DMS 273 treated with DMSO at 0.1 percent for 48 hours (cell line): ENCODE data around the gene EFNB1.
"Not testable (repeated sequence)": the region's sequence is repeated elsewhere in the genome, so short reads cannot be mapped to it uniquely, and the experiment has no call there.

Experiments
- DNase-seq: peaks from one replicate; lab custom pipeline; 2025; lab: John Stamatoyannopoulos, UW

Gene EFNB1

DNA sequence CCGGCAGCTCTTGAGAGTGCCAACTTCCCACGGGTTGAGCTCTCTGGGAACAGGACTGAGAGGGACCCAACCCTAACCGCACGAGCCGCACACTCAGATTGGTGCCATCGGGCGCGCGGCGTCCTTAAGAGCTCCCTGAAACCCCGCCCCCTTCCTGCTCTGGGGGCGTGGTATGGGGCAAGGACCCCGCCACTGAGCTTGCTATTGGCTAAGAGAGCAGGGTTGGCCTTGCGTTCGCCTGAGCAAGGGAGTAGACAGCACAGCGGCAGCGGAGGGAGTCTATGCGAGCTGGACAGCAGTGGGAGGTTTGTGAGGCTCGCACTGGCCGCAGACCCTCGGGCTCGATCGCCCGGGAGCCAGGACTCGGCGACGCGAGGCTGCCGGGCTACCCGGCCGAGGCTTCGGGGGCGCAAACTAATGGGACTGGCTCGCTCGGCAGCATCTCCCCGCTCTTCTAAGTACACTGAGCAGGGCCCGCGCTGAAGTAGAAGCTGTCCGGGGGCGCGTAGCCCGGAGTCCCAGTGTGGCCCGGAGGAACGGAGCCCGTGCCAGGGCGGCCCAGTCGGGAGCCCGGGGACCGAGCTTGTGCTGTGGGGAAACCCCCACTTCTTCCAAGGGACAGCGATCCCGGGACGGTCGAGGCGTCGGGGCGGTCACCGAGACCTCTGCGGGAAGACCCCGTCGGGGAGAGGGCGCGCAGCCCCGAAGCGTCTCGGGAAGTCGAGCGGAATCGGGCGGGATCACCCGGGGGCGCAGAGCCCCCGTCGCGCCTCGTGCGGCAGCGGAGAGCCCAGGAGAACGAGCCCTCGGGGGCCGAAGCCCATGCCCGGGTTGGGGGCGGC lies at the start of gene EFNB1:
EFNB1 (plus strand) TSS at position 282 of the 842 bp plus-strand sequence. CDS start 756 bp downstream, outside the sequence.
- DNase-seq = peak; percentile 87

DNA sequence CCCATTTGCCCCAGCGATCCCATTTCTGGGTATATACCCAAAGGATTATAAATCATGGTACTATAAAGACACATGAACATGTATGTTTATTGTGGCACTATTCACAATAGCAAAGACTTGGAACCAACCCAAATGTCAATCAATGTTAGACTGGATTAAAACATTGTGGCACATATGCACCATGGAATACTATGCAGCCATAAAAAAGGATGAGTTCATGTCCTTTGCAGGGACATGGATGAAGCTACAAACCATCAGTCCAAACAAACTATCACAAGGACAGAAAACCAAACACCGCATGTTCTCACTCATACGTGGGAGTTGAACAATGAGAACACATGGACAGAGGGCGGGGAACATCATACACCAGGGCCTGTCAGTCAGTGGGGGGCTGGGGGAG lies 47.5 kb upstream of the EFNB1 start:
- DNase-seq = not testable (repeated sequence)

DNA sequence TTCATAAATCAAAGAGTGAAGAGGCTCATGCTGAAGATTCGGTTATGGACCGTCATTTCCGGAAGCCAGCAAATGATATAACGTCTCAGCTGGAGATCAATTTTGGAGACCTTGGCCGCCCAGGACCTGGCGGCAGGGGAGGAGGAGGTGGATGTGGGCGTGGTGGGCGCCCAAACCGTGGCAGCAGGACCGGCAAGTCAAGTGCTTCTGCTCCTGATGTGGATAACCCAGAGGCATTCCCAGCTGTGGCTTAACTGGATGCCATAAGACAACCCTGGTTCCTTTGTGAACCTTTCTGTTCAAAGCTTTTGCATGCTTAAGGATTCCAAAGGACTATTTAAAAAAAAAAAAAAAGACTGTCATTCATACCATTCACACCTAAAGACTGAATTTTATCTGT lies 44.0 kb upstream of the EFNB1 start:
- DNase-seq = no peak

DNA sequence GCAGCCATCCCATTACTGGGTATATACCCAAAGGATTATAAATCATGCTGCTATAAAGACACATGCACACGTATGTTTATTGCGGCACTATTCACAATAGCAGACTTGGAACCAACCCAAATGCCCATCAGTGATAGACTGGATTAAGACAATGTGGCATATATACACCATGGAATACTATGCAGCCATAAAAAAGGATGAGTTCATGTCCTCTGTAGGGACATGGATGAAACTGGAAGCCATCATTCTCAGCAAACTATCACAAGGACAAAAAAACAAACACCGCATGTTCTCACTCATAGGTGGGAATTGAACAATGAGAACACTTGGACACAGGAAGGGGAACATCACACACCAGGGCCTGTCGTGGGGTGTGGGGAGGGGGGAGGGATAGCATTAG lies 42.2 kb upstream of the EFNB1 start:
- DNase-seq = not testable (repeated sequence)

DNA sequence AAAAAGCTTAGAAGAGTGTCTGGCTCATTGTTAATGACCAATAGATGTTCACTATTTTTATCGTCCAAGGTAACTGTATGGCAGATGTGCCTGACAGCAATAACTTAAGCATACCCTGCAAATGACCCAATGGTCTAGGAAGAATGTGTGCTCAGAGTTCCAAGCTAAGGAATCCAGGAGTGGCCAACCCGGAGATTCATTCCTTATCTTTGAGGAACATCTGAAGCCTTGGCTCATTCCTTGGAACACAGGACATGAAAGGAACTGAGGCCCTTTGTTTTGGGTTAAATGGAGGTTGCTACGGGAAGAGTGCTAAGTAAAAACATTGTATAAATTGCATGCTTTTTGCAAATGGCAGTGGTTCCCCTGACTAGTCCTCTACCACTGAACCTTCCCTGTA lies 38.9 kb upstream of the EFNB1 start:
- no peak for DNase-seq

DNA sequence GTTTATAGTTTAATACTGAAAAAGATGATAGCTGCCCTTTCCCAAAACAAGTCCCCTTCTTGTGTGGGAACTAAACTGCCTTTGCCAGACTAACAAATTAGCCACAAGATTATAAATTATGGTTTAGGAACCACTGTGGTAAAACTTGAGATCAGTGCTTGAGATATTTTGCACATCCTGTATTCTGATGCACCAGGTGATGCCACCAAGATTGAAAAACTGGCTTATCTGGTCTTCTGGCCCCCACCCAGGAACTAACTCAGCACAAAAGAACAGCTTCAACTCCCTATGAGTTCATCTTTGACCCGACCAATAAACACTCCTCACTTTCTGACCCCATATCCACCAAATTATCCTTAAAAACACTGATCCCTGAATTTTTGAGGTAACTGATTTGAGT lies 36.7 kb upstream of the EFNB1 start:
- no peak for DNase-seq

DNA sequence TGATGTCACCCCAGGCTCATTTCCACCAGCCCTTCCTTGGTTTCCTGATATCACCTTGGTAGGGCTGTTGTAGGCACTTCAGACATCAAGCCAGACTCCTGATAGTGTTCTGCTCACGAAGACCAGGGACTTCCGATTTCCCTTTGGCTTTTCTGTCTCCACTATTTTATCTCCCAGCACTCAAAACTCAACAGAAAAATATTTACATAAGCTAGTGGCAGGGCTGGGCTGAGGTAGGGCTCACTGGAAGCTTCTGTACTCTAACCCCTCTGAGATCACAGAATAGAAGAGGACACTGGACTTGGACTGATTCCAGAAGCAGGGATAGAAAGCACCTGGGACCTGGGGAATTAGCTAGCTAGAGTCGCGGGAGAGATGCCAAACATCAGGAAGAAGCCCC lies 34.4 kb upstream of the EFNB1 start:
- DNase-seq = no peak

DNA sequence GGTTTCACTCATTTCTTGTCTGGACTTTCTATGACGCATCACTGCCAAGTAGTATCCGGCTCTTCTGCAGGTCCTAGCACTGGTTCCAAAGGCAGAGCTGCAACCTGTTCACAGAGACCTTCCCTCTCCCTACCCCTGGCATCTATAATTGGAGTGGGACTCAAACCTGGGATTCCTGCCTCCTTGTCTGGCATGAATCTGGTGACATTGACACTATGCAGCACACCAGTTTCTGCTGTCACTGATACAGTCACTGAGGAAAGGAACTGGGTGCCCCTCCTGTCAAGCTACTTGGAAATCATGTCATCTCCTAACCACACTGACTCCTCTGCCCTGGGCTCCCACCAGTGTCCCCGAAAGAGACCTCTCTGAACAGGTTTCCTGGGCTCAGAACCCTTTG lies 33.1 kb upstream of the EFNB1 start:
- DNase-seq = no peak

DNA sequence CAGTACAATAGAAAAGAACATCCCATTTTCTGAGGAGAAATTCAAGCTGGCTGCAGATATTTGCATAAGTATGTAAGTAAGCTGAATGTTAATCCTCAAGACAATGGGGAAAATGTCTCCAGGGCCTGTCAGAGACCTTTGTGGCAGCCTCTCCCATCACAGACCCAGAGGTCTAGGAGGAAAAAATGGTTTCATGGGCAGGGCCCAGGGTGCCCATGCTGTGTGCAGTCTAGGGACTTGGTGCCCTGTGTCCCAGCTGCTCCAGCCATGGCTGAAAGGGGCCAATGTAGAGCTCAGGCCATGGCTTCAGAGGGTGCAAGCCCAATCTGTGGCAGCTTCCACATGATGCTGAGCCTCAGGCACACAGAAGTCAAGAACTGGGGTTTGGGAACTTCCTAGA lies 30.4 kb upstream of the EFNB1 start:
- DNase-seq = not testable (repeated sequence)

DNA sequence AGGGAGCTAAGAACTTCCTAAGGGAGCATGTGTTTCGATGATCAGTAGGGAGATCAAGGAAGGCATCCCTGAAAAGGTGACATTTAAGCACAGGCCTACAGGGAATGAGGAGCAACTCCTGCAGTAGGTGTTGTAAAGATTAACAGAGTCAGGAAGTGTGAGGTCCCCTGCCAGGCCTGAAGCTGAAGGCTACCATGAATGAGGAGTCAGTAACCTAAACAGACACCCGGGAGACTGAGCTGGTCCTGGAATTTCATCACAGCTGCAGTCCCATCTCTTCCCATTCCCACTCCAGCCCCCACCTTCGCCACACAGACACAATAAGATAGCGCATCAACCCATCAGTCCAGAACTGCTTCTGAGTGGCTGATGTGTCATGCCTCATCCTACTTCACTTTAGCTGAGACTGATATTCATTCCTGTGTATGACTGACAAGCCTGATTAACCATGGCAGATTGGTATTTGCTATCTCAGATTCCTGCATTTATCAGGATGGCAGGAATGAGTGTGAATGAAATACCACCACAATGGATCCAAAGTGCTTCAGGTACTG lies 27.0 kb upstream of the EFNB1 start:
- DNase-seq = no peak

DNA sequence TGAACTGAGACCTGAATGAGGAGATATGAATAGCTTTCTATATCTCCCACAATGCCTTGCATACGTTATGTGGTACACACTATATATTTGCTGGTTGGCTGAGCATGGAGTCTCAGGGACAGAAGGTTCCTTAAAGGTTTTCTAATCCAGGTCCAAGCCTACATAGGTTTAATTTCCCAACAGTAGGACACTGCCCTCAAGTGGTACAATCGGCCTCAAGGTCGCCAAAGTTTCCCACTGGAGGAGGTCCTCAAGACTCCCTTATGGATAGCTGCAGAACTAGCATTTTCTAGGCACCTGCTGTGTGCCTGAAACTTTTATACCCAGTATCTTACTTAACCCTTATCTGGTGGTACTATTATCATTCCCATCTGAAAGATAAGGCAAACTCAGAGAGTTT lies 21.0 kb upstream of the EFNB1 start:
- no peak for DNase-seq

DNA sequence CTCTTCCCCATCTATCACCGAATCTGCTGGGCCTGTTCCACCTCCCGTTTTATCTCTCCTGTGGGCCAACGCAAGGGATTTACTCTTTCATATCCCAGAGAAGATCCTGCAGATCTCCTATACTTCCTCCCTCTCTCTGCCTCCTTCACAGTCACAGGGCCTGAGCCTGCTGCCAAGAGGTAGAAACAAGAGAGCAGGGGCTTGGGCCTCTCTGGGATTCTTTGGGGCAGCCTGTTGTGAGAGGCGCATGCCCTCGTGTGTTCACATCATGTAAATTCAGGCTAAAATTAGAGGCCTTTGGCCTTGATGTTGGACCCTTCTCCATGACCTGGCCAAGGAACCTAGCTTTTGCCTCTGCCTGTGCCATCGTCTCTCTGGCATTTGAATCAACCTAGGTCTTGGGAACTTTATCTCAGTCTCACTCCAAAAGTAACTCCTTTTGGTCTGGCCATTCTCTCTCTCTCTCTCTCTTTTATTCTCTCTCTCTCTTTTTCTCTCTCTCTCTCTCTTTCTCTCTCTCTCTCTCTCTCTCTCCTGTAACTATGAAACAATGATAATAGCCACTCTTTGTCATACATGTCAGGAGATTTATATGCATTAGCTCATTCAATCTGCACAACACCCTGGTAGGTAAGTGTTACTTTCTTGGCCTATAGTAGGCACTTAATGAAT lies 20.0 kb upstream of the EFNB1 start:
- no peak for DNase-seq

DNA sequence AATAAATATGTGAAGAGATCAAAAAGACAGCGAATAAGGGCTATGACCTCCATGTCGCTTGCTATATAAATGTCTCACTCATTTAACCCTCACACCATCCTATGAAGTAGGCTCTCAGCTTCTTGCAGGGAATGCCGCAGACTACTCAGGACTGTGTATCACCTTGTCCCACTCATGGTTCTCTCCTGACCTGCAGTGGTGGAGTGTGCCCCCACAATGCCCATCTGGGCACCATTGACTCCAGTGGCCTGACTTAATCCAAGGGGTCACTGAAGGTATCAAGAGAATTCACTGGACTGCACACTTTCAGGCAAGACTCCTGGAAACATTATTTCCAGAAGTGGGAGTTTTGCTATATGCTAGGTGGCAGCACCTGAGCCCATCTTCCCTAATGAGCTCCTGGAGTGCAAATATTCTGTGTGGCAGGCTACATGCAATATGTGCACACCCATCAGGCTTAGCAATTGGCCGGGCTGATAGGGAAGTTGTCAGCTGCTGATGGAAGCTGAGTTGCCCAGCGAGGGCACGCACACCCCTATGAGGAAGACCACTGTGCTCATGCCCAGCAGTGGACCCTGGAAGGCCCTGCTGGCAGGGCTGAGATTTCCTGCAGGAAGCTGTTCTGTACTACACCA lies 8.2 kb upstream of the EFNB1 start:
- no peak for DNase-seq

DNA sequence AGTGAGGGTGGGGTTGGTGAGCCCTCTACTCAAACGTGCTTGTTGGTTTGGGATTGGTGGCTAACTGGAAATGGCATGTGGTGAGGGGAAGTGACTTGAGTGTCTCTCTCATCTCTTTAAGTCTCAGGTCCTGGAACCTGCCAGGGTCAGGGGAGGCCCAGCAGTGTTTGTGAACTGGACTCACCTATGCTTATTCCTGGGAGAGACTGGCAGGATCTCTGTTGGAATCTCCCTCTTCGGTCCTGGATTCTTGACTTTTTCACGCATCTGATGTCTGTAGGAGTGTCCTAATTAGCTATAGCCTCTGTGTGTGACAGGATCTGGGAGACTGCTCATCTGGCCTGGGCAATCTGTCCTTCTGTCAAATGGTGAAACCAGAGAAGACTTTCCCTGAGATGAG lies 7.2 kb upstream of the EFNB1 start:
- DNase-seq = no peak

DNA sequence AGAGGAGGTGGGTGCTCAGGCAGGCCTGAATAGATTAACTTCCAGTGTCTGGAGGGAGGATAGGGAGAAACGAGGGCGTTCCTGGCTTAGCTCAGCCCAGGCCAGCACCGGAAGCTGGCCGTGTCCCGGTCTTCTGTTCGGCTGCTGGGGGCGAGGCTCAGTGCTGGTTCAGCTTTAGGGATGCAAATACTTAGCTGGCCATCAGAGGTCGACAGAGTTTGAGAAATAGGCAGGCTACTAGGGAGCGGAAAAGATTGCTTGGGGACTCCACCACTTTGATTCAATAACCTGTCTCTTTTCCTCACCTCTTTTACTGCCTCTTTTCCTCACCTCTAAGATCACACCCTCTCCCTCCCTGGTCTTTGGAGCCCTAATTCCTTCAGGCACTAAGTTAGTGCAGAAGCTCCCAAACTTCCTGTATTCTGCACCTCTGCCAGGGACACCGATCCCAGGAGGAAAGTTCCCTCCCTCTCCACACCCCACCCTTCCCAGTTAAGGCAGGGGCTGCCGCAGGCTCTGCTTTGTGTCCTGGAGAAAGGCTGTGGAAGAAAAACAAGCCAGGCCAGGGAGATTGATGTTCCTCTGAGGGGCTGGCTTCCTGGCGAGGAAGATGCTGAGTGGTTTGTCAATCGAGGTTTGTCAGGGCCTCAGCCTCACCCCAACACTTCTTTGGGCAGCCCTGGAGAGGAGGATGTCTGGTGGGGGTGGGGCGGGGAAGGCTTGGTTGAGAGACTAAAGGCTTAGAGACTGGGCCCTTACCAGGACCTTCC lies 6.0 kb upstream of the EFNB1 start:
- DNase-seq = no peak

DNA sequence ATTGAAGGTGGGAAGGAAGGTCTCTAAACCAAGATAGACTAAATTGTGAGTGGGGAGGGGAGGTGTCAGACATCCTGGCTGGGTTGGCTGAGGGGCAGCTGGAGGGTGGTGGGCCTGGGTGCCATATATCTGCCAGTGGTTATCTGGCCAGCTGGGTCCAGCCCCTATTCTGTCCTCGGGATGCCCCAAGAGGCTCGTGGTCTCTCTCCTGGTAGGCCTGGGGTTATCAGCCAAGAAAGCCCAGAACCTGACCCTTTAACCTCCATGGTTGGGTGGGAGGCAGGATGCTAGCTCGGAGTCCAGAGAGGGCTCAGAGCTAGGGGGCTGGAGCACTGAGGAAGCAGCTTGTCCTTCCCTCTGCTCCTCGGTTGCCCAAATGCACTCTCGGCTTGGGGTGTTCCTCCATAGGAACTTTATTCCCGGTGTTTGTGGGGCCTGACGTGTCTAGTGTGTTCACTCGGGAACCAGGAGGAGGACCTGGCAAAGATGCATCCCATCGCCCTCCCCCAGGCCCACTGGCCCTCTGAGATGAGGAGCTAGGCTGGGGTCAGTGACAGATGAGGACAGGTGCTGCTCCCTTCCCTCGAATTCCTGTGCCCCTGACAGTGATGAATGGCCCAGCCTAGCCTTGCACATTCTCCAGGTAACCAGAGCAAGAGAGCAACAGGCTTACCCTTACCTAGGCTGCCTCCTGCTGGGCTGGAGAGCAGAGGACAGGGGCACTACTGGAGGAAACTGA lies 5.2 kb upstream of the EFNB1 start:
- no peak for DNase-seq

DNA sequence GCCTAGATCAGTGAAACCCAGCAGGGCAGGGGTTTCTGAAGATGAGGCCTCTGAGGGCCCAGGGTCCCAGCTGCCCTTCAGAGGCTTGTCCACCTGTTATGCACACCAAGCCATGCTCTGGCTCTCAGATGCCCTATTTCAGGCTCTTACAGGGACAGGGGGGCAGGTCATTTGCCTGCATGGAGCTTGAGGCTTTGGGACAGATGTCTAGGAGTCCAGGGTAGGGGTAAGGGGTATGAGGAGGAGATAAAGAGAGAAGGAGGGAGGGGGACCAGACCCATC lies 4.7 kb upstream of the EFNB1 start:
- DNase-seq = no peak

DNA sequence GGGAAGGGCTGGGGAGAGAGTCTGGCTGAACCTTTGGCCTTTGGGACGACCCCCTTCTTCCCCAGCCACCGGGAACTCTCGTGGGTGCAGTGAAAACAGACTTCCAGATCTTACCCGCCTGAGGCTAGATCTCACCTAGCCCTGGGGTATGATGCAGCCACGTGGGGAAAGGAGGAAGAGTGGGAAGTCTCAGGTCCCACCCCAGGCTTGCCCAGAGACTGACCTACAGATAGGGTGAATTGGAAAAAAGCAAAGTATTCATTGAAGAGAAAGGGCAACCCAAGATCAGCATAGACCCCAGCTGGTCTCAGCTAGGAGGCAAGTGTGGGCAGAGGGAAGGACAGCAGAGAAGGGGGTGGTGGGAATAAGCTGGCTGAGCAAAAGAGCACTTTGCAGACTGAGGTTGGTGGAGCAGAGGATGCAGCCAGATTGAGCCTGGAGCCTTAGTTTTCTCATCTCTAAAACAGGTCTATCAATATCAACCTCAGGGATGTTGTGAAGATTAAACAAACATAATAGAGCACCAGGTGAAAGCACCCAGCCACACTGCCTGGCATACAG lies 4.2 kb upstream of the EFNB1 start:
- DNase-seq = no peak

DNA sequence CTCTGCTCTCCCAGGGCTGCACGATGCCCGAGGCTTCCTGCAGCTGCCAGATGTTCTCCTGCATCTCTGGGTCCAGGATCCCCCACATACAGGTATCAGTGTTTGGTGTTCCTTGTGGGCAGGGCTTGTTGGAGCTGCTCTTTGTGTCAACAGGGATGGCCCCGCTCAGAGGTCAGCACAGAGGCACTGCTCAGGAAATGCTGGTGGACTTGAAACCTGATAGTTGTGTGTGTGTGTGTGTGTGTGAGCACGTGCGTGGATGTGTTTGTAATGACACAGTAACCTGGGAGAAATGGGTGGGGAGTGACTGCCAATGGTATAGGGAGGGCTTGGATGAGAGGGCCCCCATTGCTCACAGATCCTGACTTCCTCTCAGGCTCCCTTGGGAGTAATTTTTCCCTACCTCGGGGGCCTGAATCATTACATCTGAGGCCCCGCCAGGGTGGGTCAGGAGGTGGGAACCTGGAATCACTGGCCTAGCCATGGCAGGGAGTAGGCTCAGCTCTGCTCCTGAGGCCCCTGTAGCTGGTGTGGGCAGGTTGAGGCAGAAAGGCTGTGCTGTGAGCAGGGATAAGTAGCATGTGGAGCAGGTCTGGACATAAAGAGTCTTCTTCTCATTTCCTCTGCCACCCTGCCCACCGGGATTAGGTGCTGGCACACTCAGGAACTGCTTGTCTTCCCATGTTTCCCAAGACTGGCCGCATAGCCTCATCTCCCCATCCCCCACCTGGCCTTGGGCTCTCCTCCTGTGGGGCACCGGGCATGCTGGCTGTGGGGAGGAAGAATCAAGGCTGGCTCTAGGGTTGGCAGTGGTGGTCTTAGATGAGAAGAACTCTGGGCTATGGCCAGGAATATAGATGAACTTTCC lies 2.5 kb upstream of the EFNB1 start:
- DNase-seq = no peak

DNA sequence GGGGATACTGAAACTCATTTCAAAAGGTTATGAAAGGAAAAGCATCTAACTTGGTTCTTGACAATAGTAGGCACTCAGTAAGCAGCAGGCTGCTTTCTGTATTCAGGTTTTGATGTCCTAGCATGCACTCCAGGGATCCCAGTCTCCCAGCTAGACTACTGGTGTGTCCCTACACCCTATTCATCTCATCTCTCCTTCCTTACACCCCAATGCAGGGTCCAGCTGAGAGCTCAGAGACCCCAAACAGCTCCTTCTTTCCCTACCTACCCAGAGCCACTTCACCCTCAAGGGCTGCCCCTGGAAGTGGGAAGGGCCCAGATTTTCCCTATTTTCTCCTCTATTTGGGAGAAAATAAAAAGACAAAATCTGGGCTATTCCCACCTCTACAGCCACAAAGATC lies 1.6 kb upstream of the EFNB1 start:
- DNase-seq = no peak
